HEK293T (cell line): ENCODE data around the gene GSTT2B.

Source experiments
- ARNT ChIP-seq: fragments of 450-650 bp; IDR thresholded peaks from 2 replicates; pipeline ENCODE4 v1.6.1; 2017; ENCODE audit warnings: mild to moderate bottlenecking
- BHLHE40 ChIP-seq: fragments of 450-650 bp; IDR thresholded peaks from 2 replicates; pipeline ENCODE4 v1.6.1; 2016; ENCODE audit warnings: mild to moderate bottlenecking, moderate library complexity, borderline replicate concordance
- L3MBTL2 ChIP-seq: fragments of 450-650 bp; conservative IDR thresholded peaks from 2 replicates; pipeline ENCODE4 v1.6.1; 2016; ENCODE audit warnings: mild to moderate bottlenecking
- NFRKB ChIP-seq: fragments of 450-650 bp; IDR thresholded peaks from 2 replicates; pipeline ENCODE4 v1.6.1; 2016; ENCODE audit warnings: mild to moderate bottlenecking, moderate library complexity
- SP1 ChIP-seq: fragments of 450-650 bp; IDR thresholded peaks from 2 replicates; pipeline ENCODE4 v1.6.1; 2017
- SUZ12 ChIP-seq: fragments of 450-650 bp; IDR thresholded peaks from 2 replicates; pipeline ENCODE4 v1.6.1; 2016; ENCODE audit warnings: mild to moderate bottlenecking

DNA sequence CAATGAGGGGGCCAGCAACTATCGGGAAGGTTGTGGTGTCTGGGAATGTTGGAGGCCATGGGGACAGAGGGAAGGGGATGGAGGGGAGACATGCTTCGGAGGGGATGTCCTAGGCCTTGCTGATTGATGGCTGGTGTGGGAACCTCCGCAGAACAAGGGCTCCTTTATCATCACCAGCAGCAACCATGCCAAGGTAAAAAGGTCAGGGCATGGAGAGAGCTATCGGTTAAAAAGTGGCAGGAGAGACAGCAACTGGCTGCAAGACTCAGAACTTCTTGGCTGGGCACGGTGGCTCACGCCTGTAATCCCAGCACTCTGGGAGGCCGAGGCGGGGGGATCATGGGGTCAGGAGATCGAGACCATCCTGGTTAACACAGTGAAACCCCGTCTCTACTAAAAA is 41.3 kb upstream of the GSTT2B start:
- no peak for TF ChIP-seq SP1
- no peak for TF ChIP-seq SUZ12
- no peak for TF ChIP-seq ARNT
- TF ChIP-seq NFRKB: no peak
- TF ChIP-seq BHLHE40: no peak
- no peak for TF ChIP-seq L3MBTL2
